Measurements from ENCODE around the gene MLLT10. TPM values are rescaled to one million over a fixed set of nuclear protein-coding genes. Genes with fewer than 3 reads are reported as not detected.

The MLLT10 gene
- total and polyA plus RNA-seq, 2 of the 8 experiments (the other 6 are each of a cell fraction or from before 2014, with no cell fraction given) = 53.1 to 62.1 TPM

DNA sequence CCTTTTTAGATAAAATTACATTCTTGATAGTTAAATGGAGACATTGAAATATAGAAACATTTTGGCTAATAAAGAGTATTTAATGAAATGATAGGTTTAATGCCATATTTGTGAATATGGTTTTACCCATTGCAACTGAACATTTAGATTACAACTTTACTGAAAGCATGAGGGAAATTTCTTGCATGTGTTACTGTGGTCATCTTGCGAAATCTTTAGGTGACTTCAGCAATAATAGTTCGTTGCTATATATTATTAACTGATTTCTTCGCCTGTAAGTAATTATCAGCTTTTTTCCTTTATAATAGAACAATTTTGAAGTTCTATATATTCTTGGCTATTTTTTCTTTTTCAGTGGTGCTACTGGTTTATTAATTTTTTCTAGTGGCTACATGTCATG, 83.2 kb downstream of the MLLT10 start (continued):
- TF ChIP-seq EP300 (IDR thresholded peaks at IDR 0.05; ENCODE audit: borderline replicate concordance in 1 of 2, low read depth in 2 of 2, low read length in 2 of 2) = no peak
- TF ChIP-seq MAFK (IDR thresholded peaks at IDR 0.05; ENCODE audit: low read depth, low read length) = no peak
- no peak for TF ChIP-seq RFX5 (IDR thresholded peaks at IDR 0.05; ENCODE audit: borderline replicate concordance, low read depth, low read length)
